Trophoblast cell (in vitro differentiated cells and primary cell): ENCODE results near the gene RHCE.
A peak's percentile ranks its signal among the peaks of the same experiment; 100 is the strongest.
"Not testable (repeated sequence)": the region's sequence is repeated elsewhere in the genome, so short reads cannot be mapped to it uniquely, and the experiment has no call there.

Experiments used
- DNase-seq, 2 donors: peaks; one replicate each; pipeline ENCODE4 v3.0.0-alpha.2; 2016
- H2AFZ ChIP-seq: 2 replicates; pipeline ENCODE4 v1.6.1; 2013; ENCODE audit warnings: low read length, moderate library complexity, mild to moderate bottlenecking; ENCODE audit not compliant: insufficient read depth, poor library complexity
- H2AK5ac ChIP-seq: 2 replicates; pipeline ENCODE4 v1.6.1; 2013; ENCODE audit warnings: mild to moderate bottlenecking, low read length
- H2BK120ac ChIP-seq: 2 replicates; pipeline ENCODE4 v1.6.1; 2013; ENCODE audit warnings: low read length, mild to moderate bottlenecking, moderate library complexity; ENCODE audit not compliant: insufficient read depth, poor library complexity
- H2BK12ac ChIP-seq: 2 replicates; pipeline ENCODE4 v1.6.1; 2013; ENCODE audit warnings: mild to moderate bottlenecking, low read length, moderate library complexity
- H2BK5ac ChIP-seq: 2 replicates; pipeline ENCODE4 v1.6.1; 2013; ENCODE audit warnings: low read length, low read depth, moderate library complexity, mild to moderate bottlenecking; ENCODE audit not compliant: poor library complexity
- H3K14ac ChIP-seq: 2 replicates; pipeline ENCODE4 v1.6.1; 2013; ENCODE audit warnings: mild to moderate bottlenecking, low read length
- H3K18ac ChIP-seq: 2 replicates; pipeline ENCODE4 v1.6.1; 2013; ENCODE audit warnings: mild to moderate bottlenecking, low read length
- H3K23ac ChIP-seq: 2 replicates; pipeline ENCODE4 v1.6.1; 2013; ENCODE audit warnings: low read length
- H3K27ac ChIP-seq: 2 replicates; pipeline ENCODE4 v1.5.1; 2013; ENCODE audit warnings: low read depth, mild to moderate bottlenecking, inconsistent platforms, low read length, moderate library complexity
- H3K27me3 ChIP-seq: 2 replicates; pipeline ENCODE4 v1.6.1; 2013; ENCODE audit warnings: inconsistent platforms, mild to moderate bottlenecking, low read length, moderate library complexity; ENCODE audit not compliant: insufficient read depth
- H3K36me3 ChIP-seq, 2 experiments: 1 replicate in 1 of 2; 2 replicates in 1 of 2; pipeline ENCODE4 v1.6.1; 2013; ENCODE audit warnings: low read length in 2 of 2, mild to moderate bottlenecking in 2 of 2, moderate library complexity in 1 of 2; ENCODE audit not compliant: insufficient read depth in 2 of 2, control insufficient read depth in 1 of 2
- H3K4ac ChIP-seq: 2 replicates; pipeline ENCODE4 v1.6.1; 2013; ENCODE audit warnings: low read depth, mild to moderate bottlenecking, low read length, moderate library complexity
- H3K4me1 ChIP-seq, 2 experiments: 1 replicate in 1 of 2; 2 replicates in 1 of 2; pipeline ENCODE4 v1.6.1; 2013; ENCODE audit warnings: low read length in 2 of 2, mild to moderate bottlenecking in 2 of 2, moderate library complexity in 1 of 2; ENCODE audit not compliant: insufficient read depth in 2 of 2, control insufficient read depth in 1 of 2
- H3K4me2 ChIP-seq: 2 replicates; pipeline ENCODE4 v1.6.1; 2013; ENCODE audit warnings: inconsistent platforms, mild to moderate bottlenecking, low read length, moderate library complexity
- H3K4me3 ChIP-seq: 2 replicates; pipeline ENCODE4 v1.5.1; 2013; ENCODE audit warnings: mild to moderate bottlenecking, low read depth, low read length, inconsistent platforms
- H3K79me1 ChIP-seq: one replicate; pipeline ENCODE4 v1.6.1; 2013; ENCODE audit warnings: low read length
- H3K79me2 ChIP-seq: 2 replicates; pipeline ENCODE4 v1.6.1; 2013; ENCODE audit warnings: low read length, mild to moderate bottlenecking; ENCODE audit not compliant: control insufficient read depth, insufficient read depth, poor library complexity
- H3K9ac ChIP-seq: 2 replicates; pipeline ENCODE4 v1.6.1; 2013; ENCODE audit warnings: mild to moderate bottlenecking, low read length
- H3K9me3 ChIP-seq: 2 replicates; pipeline ENCODE4 v1.6.1; 2013; ENCODE audit warnings: low read depth, mild to moderate bottlenecking, control low read depth, inconsistent platforms, low read length; ENCODE audit not compliant: insufficient read depth
- H4K12ac ChIP-seq: 2 replicates; pipeline ENCODE4 v1.6.1; 2013; ENCODE audit warnings: low read depth, mild to moderate bottlenecking, low read length, moderate library complexity
- H4K8ac ChIP-seq: 2 replicates; pipeline ENCODE4 v1.6.1; 2013; ENCODE audit warnings: low read depth, mild to moderate bottlenecking, low read length, moderate library complexity
- H4K91ac ChIP-seq: one replicate; pipeline ENCODE4 v1.6.1; 2013; ENCODE audit warnings: low read depth, mild to moderate bottlenecking, low read length, moderate library complexity
- WGBS: extraction: QIAGEN DNeasy Blood & Tissue Kit; methylation state at CpG from one replicate; pipeline ENCODE4 v1.1.7; 2013; ENCODE audit warnings: missing lambda C conversion rate; ENCODE audit not compliant: insufficient read length, insufficient coverage; ENCODE audit errors: extremely low coverage; 5-methylcytosine and 5-hydroxymethylcytosine counted together

Gene RHCE

GRCh38 chr1:25405731-25406305, 14.8 kb downstream of the RHCE start:
- H3K23ac ChIP-seq, H3K4me3 ChIP-seq, H2BK12ac ChIP-seq, H2AK5ac ChIP-seq, H4K8ac ChIP-seq, H4K91ac ChIP-seq, H3K79me2 ChIP-seq, H3K36me3 ChIP-seq, H3K4ac ChIP-seq, H3K27ac ChIP-seq, H3K4me1 ChIP-seq, H3K4me2 ChIP-seq, H4K12ac ChIP-seq, H3K18ac ChIP-seq, H3K79me1 ChIP-seq, DNase-seq, H3K27me3 ChIP-seq, H3K14ac ChIP-seq, H2BK120ac ChIP-seq, H2AFZ ChIP-seq, H3K9me3 ChIP-seq, H3K9ac ChIP-seq, H2BK5ac ChIP-seq: not testable (repeated sequence)
- no CpG with 5 or more reads among the region's 12 CpGs for WGBS

- H3K4me2 ChIP-seq, H3K36me3 ChIP-seq, H4K12ac ChIP-seq, H4K8ac ChIP-seq, H2BK120ac ChIP-seq, H3K23ac ChIP-seq, H2AFZ ChIP-seq, H3K4me3 ChIP-seq, H3K27ac ChIP-seq, DNase-seq, H3K9me3 ChIP-seq, H3K14ac ChIP-seq, H3K9ac ChIP-seq, H3K79me2 ChIP-seq, H3K79me1 ChIP-seq, H2BK12ac ChIP-seq, H3K27me3 ChIP-seq, H3K18ac ChIP-seq, H2AK5ac ChIP-seq, H3K4ac ChIP-seq, H3K4me1 ChIP-seq, H4K91ac ChIP-seq, H2BK5ac ChIP-seq: not testable (repeated sequence)
- no CpG with 5 or more reads among the region's 8 CpGs for WGBS
These were observed 17.4 kb downstream of the RHCE start for GRCh38 chr1:25402947-25403803.

GRCh38 chr1:25398079-25398478, 22.5 kb downstream of the RHCE start:
- WGBS: no CpG with 5 or more reads among the region's 2 CpGs
- not testable (repeated sequence) for H3K4ac ChIP-seq, H3K36me3 ChIP-seq, H4K91ac ChIP-seq, H3K14ac ChIP-seq, DNase-seq, H3K27ac ChIP-seq, H3K79me2 ChIP-seq, H2BK120ac ChIP-seq, H3K23ac ChIP-seq, H3K4me2 ChIP-seq, H3K9ac ChIP-seq, H2BK5ac ChIP-seq, H2AK5ac ChIP-seq, H4K12ac ChIP-seq, H2AFZ ChIP-seq, H3K27me3 ChIP-seq, H3K18ac ChIP-seq, H2BK12ac ChIP-seq, H4K8ac ChIP-seq, H3K79me1 ChIP-seq, H3K4me1 ChIP-seq, H3K4me3 ChIP-seq, H3K9me3 ChIP-seq

GRCh38 chr1:25397549-25397948, 23.1 kb downstream of the RHCE start:
- H4K8ac ChIP-seq, H3K9me3 ChIP-seq, H3K27me3 ChIP-seq, H3K4me2 ChIP-seq, H2BK12ac ChIP-seq, H3K36me3 ChIP-seq, H2BK120ac ChIP-seq, H3K4me3 ChIP-seq, H3K4me1 ChIP-seq, H3K79me1 ChIP-seq, H4K12ac ChIP-seq, H3K79me2 ChIP-seq, H2AFZ ChIP-seq, H3K4ac ChIP-seq, H3K14ac ChIP-seq, H2AK5ac ChIP-seq, H3K27ac ChIP-seq, H3K18ac ChIP-seq, H3K23ac ChIP-seq, H3K9ac ChIP-seq, H2BK5ac ChIP-seq, H4K91ac ChIP-seq: not testable (repeated sequence)
- no CpG with 5 or more reads among the region's 10 CpGs for WGBS
- DNase-seq: peak in 1 of 2 donors; percentile 22
